HepG2 (cell line): ENCODE data around the gene TAF3. TPM values are rescaled to one million over a fixed set of nuclear protein-coding genes. Genes with fewer than 3 reads are reported as not detected.

Experiments
- ELF4 ChIP-seq: sonication (generic); formaldehyde crosslinking; IDR thresholded peaks from 2 replicates; pipeline ENCODE4 v1.5.0; 2020; ENCODE audit warnings: missing genetic modification reagents, mild to moderate bottlenecking, moderate library complexity, borderline replicate concordance
- KAT7 ChIP-seq: IDR thresholded peaks from 2 replicates; pipeline ENCODE4 v1.6.1; 2018; ENCODE audit warnings: borderline replicate concordance, missing compliant biosample characterization
- KLF9 ChIP-seq: IDR thresholded peaks from 2 replicates; pipeline ENCODE4 v1.6.1; 2016; ENCODE audit warnings: low read depth
- NFIB ChIP-seq: sonication (generic); formaldehyde crosslinking; IDR thresholded peaks from 2 replicates; pipeline ENCODE4 v1.9.0; 2021; ENCODE audit warnings: missing genetic modification reagents, mild to moderate bottlenecking, borderline replicate concordance
- NFKB2 ChIP-seq: sonication (generic); formaldehyde crosslinking; IDR thresholded peaks from 2 replicates; pipeline ENCODE4 v1.4.0; 2020; ENCODE audit warnings: missing genetic modification reagents, borderline replicate concordance
- NR2F2 ChIP-seq: IDR thresholded peaks from 2 replicates; pipeline ENCODE4 v1.6.1; 2012; ENCODE audit warnings: low read depth, inconsistent platforms, borderline replicate concordance
- PLSCR1 ChIP-seq: sonication (generic); formaldehyde crosslinking; IDR thresholded peaks from 2 replicates; pipeline ENCODE4 v1.5.0; 2020; ENCODE audit warnings: missing genetic modification reagents, mild to moderate bottlenecking, borderline replicate concordance
- SAFB2 ChIP-seq: sonication (generic); formaldehyde crosslinking; IDR thresholded peaks from 2 replicates; pipeline ENCODE4 v1.5.1; 2020; ENCODE audit warnings: missing genetic modification reagents, low read depth, mild to moderate bottlenecking, borderline replicate concordance
- ZNF24 ChIP-seq: fragments of 450-650 bp; IDR thresholded peaks from 2 replicates; pipeline ENCODE4 v1.6.1; 2017; ENCODE audit warnings: antibody characterized with exemption, mild to moderate bottlenecking
- ZNF513 ChIP-seq: sonication (generic); formaldehyde crosslinking; conservative IDR thresholded peaks from 2 replicates; pipeline ENCODE4 v1.5.0; 2020; ENCODE audit warnings: missing genetic modification reagents
- ZNF639 ChIP-seq: conservative IDR thresholded peaks from 2 replicates; pipeline ENCODE4 v1.6.1; 2018; ENCODE audit warnings: missing genetic modification reagents
- ZNF780A ChIP-seq: sonication (generic); formaldehyde crosslinking; IDR thresholded peaks from 2 replicates; pipeline ENCODE4 v1.8.0; 2022; ENCODE audit warnings: mild to moderate bottlenecking, missing genetic modification reagents, moderate library complexity
- ZNF883 ChIP-seq: sonication (generic); formaldehyde crosslinking; IDR thresholded peaks from 2 replicates; pipeline ENCODE4 v1.5.1; 2020; ENCODE audit warnings: mild to moderate bottlenecking, missing genetic modification reagents; ENCODE audit errors: not compliant biosample characterization
- polyA plus RNA-seq, 8 experiments: library from polyadenylated mRNA; depleted of rRNA in 3 of 8; stranded (reverse) in 7 of 8; unstranded in 1 of 8; fragments of >200 nt; fragmentation: Illumina TruSeq in 4 of 8; extraction: Trizol in 4 of 8; gene quantifications; 2 replicates each; pipeline versions ENCODE4 v1.2.1 to v1.2.3, GENCODE V29; 2011 to 2016; ENCODE audit warnings: low read depth in 4 of 8, missing spikeins in 1 of 8, mixed read lengths in 1 of 8; ENCODE audit not compliant: insufficient read depth in 1 of 8
- total RNA-seq, 5 experiments: library from RNA; depleted of rRNA; stranded (reverse); fragments of >200 nt; fragmentation: Illumina TruSeq; extraction: Trizol; gene quantifications; 2 replicates each; pipeline ENCODE4 v1.2.3, GENCODE V29; 2016; ENCODE audit warnings: low read depth in 1 of 5
- TF ChIP-seq, protein P1 (sequence below): sonication (generic); formaldehyde crosslinking; IDR thresholded peaks from 2 replicates; pipeline ENCODE4 v1.8.0; 2023; ENCODE audit warnings: mild to moderate bottlenecking, missing genetic modification reagents
- TF ChIP-seq, protein P2 (sequence below): sonication (generic); formaldehyde crosslinking; IDR thresholded peaks from 2 replicates; pipeline ENCODE4 v1.4.0; 2020; ENCODE audit warnings: missing genetic modification reagents, borderline replicate concordance
- TF ChIP-seq, protein P3 (sequence below): sonication (generic); formaldehyde crosslinking; IDR thresholded peaks from 2 replicates; pipeline ENCODE4 v1.4.0; 2020; ENCODE audit warnings: missing genetic modification reagents

Gene TAF3
- total and polyA plus RNA-seq, 2 of the 13 experiments (the other 11 are each of a cell fraction or from before 2014, with no cell fraction given), result 1.7 to 2.9 TPM

DNA sequence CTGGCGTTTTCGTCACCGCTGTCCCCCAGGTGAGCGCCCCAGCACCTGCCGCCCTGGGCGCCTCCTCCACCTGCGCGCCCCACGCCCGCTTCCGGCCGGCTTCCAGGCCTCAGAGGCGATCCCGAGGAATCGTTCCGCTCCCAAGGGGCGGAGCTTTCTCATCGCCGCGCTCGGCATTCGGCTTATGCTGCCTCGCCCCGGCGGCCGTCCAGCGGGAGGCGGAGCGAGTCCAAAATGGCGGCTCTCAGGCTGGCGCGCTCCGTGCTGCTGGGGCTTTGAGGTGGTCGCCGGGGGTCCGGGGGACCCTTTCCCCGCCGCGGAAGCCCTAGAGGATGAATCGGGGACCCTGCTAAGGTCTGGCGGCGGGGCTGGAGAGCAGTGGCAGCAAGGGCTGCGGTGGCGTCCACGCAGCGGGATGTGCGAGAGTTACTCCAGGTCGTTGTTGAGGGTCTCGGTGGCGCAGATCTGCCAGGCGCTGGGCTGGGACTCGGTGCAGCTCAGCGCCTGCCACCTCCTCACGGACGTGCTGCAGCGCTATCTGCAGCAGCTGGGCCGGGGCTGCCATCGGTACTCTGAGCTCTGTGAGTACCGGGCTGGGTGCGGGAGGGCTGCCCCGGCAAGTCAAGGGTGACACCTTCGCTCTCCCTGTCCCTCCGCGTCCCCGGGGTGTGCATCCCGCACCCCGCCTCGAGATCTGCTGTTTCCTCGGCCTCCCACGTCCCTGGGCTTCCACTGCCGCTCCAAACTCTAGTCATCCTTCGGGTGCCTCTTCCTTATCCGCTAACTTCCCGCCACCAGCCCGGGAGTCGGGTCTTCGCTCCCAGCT lies at the start of gene TAF3 (continued):
- TF ChIP-seq PLSCR1, result no peak
- TF ChIP-seq ZNF780A, result no peak
- TF ChIP-seq NFKB2 (CRISPR knock-in tag), result 0 out of 2 replicates have a peak, but pooled peaks have one; percentile 19
- TF ChIP-seq ZNF513, result no peak
- no peak for TF ChIP-seq NFIB (CRISPR knock-in tag)
- peak; percentile 88 for TF ChIP-seq ZNF639 (CRISPR knock-in tag)
- TF ChIP-seq ZNF883 (CRISPR knock-in tag), result peak; percentile 71
- peak; percentile 24; the same call in 1 of the 2 replicates for TF ChIP-seq ELF4 (CRISPR knock-in tag)
- peak; percentile 68; the same call in 1 of the 2 replicates for TF ChIP-seq KLF9 (CRISPR knock-in tag)
- TF ChIP-seq, protein P1, sequence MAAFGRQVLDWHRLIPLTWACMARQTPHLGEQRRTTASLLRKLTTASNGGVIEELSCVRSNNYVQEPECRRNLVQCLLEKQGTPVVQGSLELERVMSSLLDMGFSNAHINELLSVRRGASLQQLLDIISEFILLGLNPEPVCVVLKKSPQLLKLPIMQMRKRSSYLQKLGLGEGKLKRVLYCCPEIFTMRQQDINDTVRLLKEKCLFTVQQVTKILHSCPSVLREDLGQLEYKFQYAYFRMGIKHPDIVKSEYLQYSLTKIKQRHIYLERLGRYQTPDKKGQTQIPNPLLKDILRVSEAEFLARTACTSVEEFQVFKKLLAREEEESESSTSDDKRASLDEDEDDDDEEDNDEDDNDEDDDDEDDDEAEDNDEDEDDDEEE (CRISPR knock-in tag), result peak; percentile 94; the same call in 1 of the 2 replicates
- peak; percentile 27; the same call in 1 of the 2 replicates for TF ChIP-seq NR2F2
- TF ChIP-seq, protein P2, sequence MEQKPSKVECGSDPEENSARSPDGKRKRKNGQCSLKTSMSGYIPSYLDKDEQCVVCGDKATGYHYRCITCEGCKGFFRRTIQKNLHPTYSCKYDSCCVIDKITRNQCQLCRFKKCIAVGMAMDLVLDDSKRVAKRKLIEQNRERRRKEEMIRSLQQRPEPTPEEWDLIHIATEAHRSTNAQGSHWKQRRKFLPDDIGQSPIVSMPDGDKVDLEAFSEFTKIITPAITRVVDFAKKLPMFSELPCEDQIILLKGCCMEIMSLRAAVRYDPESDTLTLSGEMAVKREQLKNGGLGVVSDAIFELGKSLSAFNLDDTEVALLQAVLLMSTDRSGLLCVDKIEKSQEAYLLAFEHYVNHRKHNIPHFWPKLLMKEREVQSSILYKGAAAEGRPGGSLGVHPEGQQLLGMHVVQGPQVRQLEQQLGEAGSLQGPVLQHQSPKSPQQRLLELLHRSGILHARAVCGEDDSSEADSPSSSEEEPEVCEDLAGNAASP, result peak; percentile 89
- TF ChIP-seq, protein P3, sequence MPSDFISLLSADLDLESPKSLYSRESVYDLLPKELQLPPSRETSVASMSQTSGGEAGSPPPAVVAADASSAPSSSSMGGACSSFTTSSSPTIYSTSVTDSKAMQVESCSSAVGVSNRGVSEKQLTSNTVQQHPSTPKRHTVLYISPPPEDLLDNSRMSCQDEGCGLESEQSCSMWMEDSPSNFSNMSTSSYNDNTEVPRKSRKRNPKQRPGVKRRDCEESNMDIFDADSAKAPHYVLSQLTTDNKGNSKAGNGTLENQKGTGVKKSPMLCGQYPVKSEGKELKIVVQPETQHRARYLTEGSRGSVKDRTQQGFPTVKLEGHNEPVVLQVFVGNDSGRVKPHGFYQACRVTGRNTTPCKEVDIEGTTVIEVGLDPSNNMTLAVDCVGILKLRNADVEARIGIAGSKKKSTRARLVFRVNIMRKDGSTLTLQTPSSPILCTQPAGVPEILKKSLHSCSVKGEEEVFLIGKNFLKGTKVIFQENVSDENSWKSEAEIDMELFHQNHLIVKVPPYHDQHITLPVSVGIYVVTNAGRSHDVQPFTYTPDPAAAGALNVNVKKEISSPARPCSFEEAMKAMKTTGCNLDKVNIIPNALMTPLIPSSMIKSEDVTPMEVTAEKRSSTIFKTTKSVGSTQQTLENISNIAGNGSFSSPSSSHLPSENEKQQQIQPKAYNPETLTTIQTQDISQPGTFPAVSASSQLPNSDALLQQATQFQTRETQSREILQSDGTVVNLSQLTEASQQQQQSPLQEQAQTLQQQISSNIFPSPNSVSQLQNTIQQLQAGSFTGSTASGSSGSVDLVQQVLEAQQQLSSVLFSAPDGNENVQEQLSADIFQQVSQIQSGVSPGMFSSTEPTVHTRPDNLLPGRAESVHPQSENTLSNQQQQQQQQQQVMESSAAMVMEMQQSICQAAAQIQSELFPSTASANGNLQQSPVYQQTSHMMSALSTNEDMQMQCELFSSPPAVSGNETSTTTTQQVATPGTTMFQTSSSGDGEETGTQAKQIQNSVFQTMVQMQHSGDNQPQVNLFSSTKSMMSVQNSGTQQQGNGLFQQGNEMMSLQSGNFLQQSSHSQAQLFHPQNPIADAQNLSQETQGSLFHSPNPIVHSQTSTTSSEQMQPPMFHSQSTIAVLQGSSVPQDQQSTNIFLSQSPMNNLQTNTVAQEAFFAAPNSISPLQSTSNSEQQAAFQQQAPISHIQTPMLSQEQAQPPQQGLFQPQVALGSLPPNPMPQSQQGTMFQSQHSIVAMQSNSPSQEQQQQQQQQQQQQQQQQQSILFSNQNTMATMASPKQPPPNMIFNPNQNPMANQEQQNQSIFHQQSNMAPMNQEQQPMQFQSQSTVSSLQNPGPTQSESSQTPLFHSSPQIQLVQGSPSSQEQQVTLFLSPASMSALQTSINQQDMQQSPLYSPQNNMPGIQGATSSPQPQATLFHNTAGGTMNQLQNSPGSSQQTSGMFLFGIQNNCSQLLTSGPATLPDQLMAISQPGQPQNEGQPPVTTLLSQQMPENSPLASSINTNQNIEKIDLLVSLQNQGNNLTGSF (CRISPR knock-in tag), result no peak
- TF ChIP-seq SAFB2 (CRISPR knock-in tag), result peak; percentile 80
- peak; percentile 97 for TF ChIP-seq KAT7 (CRISPR knock-in tag)
- no peak for TF ChIP-seq ZNF24
